ENCODE results near the gene AFG1L.
"Not testable (repeated sequence)": the region's sequence is repeated elsewhere in the genome, so short reads cannot be mapped to it uniquely, and the experiment has no call there.

AFG1L gene

DNA sequence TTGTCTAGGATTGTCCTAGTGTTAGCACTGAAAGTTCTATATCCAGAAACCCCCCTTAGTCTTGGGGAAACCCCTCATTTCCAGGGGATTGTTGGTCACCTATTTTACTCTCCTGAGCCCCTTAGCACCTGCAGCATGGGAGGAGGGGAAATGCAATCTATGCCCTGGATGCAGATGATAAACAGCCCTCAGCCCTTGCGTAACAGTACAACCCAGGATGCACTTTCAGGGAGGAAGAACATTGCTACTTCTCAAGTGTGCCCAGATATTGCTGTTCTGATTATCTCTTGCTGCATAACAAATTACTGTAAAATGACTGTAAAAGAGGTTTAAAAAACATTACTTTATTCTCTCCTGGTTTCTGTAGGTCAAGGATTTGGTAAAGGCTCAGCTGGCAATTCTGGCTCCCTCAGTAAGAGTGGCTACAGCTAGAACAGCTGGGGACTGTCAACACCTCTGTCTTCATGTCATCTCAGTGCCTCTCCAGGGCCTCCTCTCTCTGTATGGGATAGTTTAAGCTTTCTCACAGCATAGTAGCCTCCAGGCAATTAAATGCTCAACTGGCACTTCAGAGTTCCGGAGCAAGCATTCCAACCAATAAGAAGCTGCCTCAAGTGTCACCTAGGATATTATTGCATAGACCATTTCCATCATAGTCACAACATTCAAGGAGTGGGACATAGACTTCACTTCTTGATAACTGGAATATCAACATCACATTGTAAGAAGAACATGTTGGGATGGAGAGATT is 148.1 kb downstream of the AFG1L start:
- no peak overlapping the region for H3K4me3 ChIP-seq (replicated peaks; ENCODE audit: low read depth, low read length)
- TF ChIP-seq, protein P1, sequence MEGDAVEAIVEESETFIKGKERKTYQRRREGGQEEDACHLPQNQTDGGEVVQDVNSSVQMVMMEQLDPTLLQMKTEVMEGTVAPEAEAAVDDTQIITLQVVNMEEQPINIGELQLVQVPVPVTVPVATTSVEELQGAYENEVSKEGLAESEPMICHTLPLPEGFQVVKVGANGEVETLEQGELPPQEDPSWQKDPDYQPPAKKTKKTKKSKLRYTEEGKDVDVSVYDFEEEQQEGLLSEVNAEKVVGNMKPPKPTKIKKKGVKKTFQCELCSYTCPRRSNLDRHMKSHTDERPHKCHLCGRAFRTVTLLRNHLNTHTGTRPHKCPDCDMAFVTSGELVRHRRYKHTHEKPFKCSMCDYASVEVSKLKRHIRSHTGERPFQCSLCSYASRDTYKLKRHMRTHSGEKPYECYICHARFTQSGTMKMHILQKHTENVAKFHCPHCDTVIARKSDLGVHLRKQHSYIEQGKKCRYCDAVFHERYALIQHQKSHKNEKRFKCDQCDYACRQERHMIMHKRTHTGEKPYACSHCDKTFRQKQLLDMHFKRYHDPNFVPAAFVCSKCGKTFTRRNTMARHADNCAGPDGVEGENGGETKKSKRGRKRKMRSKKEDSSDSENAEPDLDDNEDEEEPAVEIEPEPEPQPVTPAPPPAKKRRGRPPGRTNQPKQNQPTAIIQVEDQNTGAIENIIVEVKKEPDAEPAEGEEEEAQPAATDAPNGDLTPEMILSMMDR (IDR thresholded peaks at IDR 0.05; ENCODE audit: low read depth, low read length, missing control alignments), result no peak
- DNase-seq (ENCODE audit: extremely low read depth, low read depth), result no peak

DNA sequence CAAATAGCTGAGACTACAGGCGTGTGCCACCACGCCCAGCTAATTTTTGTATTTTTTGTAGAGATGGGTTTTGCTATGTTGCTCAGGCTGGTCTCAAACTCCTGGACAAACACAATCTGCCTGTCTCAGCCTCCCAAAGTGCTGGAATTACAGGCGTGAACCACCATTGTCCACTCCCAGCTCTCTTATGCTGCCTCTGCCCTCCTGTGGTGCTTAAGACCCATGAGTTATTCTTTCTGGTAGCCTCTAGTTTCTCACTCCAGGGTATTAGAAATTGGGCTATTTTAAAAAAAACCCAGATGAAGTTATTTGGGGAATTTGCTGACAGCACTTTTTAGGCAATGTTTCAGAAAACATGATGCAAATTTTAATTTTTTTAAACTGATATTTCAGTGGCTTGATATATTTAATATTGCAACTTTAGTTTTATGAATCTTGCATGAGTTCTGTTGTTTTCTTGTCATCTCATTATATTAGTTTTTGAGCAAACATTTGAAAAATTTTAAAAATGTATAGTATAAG is 151.8 kb downstream of the AFG1L start:
- TF ChIP-seq, protein P1 (IDR thresholded peaks at IDR 0.05; ENCODE audit: low read depth, low read length, missing control alignments), result no peak
- no peak for DNase-seq (ENCODE audit: extremely low read depth, low read depth)
- H3K4me3 ChIP-seq (replicated peaks; ENCODE audit: low read depth, low read length), result no peak overlapping the region

DNA sequence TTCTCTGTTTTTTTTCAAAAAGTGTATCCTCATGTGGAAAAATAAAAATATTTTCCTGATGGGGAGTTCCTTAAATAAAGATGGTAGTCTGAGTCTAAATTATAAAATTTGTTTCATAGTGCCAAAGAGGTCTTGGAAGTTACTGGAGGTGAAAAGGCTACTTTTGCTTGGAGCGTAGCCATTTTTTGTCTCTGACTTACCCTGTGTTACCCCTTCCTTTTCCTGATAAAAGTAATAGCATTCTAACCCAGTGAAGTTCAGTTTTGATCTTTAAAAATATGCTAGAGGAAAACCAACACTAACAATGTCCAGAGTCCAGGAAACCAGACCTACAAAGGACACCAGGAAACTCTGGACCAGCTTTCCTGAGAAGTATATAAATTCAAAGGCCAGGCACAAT is 153.6 kb downstream of the AFG1L start:
- H3K4me3 ChIP-seq (replicated peaks; ENCODE audit: low read depth, low read length), result no peak overlapping the region
- no peak for DNase-seq (ENCODE audit: extremely low read depth, low read depth)
- TF ChIP-seq, protein P1 (IDR thresholded peaks at IDR 0.05; ENCODE audit: low read depth, low read length, missing control alignments), result no peak

DNA sequence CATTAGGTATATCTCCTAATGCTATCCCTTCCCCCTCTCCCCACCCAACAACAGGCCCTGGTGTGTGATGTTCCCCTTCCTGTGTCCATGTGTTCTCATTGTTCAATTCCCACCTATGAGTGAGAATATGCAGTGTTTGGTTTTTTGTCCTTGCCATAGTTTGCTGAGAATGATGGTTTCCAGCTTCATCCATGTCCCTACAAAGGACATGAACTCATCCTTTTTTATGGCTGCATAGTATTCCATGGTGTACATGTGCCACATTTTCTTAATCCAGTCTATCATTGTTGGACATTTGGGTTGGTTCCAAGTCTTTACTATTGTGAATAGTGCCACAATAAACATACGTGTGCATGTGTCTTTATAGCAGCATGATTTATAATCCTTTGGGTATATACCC is 154.9 kb downstream of the AFG1L start:
- H3K4me3 ChIP-seq (replicated peaks; ENCODE audit: low read depth, low read length); DNase-seq (ENCODE audit: extremely low read depth, low read depth): not testable (repeated sequence)

DNA sequence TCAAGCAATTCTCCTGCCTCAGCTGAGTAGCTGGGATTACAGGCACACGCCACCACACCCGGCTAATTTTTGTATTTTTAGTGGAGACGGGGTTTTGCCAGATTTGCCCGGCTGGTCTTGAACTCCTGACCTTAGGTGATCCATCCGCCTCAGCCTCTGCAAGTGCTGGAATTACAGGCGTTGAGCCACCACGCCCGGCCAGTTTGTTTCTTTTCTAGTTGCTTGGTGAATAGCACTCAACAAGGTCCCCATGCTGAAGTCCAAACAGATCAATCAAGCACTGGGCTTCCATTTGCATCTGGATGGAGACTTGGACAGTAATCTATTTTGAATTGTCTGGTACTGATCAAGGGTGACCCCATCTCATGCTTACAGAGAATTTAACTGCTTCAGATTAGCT is 157.0 kb downstream of the AFG1L start:
- TF ChIP-seq, protein P1 (IDR thresholded peaks at IDR 0.05; ENCODE audit: low read depth, low read length, missing control alignments), result no peak
- H3K4me3 ChIP-seq (replicated peaks; ENCODE audit: low read depth, low read length), result no peak overlapping the region
- no peak for DNase-seq (ENCODE audit: extremely low read depth, low read depth)

DNA sequence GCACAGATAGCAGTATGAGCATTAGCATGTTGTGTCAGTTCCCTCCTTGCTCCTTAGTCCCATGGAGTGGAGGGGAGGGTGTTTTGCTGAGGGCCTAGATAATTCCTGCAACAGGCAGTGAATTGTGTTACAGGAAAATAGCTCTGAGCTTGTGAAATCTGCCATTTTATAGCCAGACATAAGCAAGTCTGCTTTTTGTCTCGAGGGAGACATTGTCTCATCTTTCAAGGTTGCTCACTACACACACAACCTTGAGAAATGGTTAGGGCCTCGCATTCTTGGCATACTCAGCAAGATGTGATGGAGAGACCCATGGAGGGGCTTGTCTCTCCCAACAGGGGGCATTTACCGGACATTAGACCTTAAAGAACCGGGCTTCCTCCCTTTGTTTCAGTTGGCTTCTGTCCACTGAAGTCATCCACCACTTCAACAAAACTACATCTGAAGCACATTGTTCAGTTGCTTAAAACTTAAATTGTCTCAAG is 157.9 kb downstream of the AFG1L start:
- TF ChIP-seq, protein P1 (IDR thresholded peaks at IDR 0.05; ENCODE audit: low read depth, low read length, missing control alignments), result no peak
- DNase-seq (ENCODE audit: extremely low read depth, low read depth), result no peak
- no peak overlapping the region for H3K4me3 ChIP-seq (replicated peaks; ENCODE audit: low read depth, low read length)

DNA sequence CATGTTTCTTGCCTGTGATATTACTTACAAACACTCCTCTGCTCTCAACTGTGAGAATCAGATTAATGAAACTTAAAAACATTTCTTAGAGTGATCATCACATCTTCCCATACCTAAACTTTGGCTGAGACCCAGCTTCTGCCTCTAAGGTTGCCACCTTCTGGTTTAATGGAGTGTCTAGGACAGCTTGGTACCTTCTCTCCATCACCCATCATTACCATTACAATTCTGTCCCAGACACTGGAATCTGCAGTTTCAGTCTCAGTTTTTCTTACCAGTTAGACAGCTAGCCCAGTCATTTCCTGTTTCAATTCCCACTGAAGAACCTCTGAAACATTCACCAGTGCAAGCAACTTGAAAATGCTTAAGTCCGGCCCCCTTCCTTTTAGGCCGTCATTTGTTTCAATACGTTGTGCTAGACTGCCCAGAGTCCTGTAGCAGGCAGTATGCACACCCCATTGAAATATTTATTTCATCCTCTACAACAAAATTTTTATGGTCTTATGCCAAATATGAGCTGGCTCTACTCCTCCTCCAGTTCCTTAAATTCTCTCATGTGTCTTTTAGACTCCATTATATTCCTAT is 158.8 kb downstream of the AFG1L start:
- H3K4me3 ChIP-seq (replicated peaks; ENCODE audit: low read depth, low read length), result no peak overlapping the region
- no peak for DNase-seq (ENCODE audit: extremely low read depth, low read depth)
- TF ChIP-seq, protein P1 (IDR thresholded peaks at IDR 0.05; ENCODE audit: low read depth, low read length, missing control alignments), result no peak
